ENCODE results near the gene ZNF80. TPM values are rescaled to one million over a fixed set of nuclear protein-coding genes. Genes with fewer than 3 reads are reported as not detected.

Gene ZNF80
- total RNA-seq, 1 donor from 2014 or later = not detected

DNA sequence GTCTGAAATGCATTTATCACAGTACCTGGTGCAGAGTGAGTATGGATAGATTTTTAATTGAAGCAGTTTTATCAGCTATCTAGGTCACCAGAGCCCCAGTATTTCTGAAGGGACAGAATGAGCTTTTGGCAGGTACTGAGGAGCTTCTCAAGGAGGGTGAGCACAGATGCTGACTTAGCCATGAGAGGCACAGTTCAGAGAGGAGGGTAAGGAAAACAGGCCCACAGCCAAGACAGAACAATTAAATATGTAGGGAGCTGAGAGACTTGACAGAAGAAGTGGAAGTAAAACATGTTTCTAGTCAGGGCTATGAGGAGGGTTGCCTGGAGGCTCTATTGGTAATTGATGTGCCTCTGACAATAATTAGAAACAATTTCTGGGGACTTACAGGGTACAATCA, 20.1 kb downstream of the ZNF80 start:
- Mint-ChIP-seq H3K27ac (ENCODE audit: unreplicated experiment) (no peak overlapping the region), H3K9me3 (ENCODE audit: unreplicated experiment) (no peaks in the 10 kb centered on the region), H3K36me3 (ENCODE audit: low read depth, unreplicated experiment) (no peaks in the 10 kb centered on the region), H3K4me3 (ENCODE audit: unreplicated experiment) (no peak overlapping the region), H3K4me1 (ENCODE audit: unreplicated experiment) (peaks cover 13% of the 10 kb centered on the region), H3K27me3 (ENCODE audit: unreplicated experiment) (peaks cover 2% of the 10 kb centered on the region)
- TF ChIP-seq CTCF (IDR thresholded peaks at IDR 0.05; ENCODE audit: unreplicated experiment) = no peak
- no peak for DNase-seq (ENCODE audit: low spot score)

GRCh38 chr3:114216186-114216970, 21.0 kb downstream of the ZNF80 start:
- Mint-ChIP-seq H3K27me3 (ENCODE audit: unreplicated experiment) (peaks cover 2% of the 10 kb centered on the region), H3K36me3 (ENCODE audit: low read depth, unreplicated experiment) (no peaks in the 10 kb centered on the region), H3K4me1 (ENCODE audit: unreplicated experiment) (peaks cover 13% of the 10 kb centered on the region), H3K4me3 (ENCODE audit: unreplicated experiment) (no peak overlapping the region), H3K27ac (ENCODE audit: unreplicated experiment) (no peak overlapping the region), H3K9me3 (ENCODE audit: unreplicated experiment) (no peaks in the 10 kb centered on the region)
- no peak for DNase-seq (ENCODE audit: low spot score)
- no peak for TF ChIP-seq CTCF (IDR thresholded peaks at IDR 0.05; ENCODE audit: unreplicated experiment)

GRCh38 chr3:114214542-114215341, 22.6 kb downstream of the ZNF80 start:
- no peak for DNase-seq (ENCODE audit: low spot score)
- Mint-ChIP-seq H3K9me3 (ENCODE audit: unreplicated experiment) (no peaks in the 10 kb centered on the region), H3K4me3 (ENCODE audit: unreplicated experiment) (no peak overlapping the region), H3K27me3 (ENCODE audit: unreplicated experiment) (peaks cover 2% of the 10 kb centered on the region), H3K36me3 (ENCODE audit: low read depth, unreplicated experiment) (no peaks in the 10 kb centered on the region), H3K27ac (ENCODE audit: unreplicated experiment) (no peak overlapping the region), H3K4me1 (ENCODE audit: unreplicated experiment) (peaks cover 10% of the 10 kb centered on the region)
- no peak for TF ChIP-seq CTCF (IDR thresholded peaks at IDR 0.05; ENCODE audit: unreplicated experiment)

GRCh38 chr3:114213627-114214541, 23.5 kb downstream of the ZNF80 start:
- H3K4me1 Mint-ChIP-seq (ENCODE audit: unreplicated experiment) = peaks cover 10% of the 10 kb centered on the region
- no peak overlapping the region for H3K27ac Mint-ChIP-seq (ENCODE audit: unreplicated experiment)
- peaks cover 2% of the 10 kb centered on the region for H3K27me3 Mint-ChIP-seq (ENCODE audit: unreplicated experiment)
- no peaks in the 10 kb centered on the region for H3K36me3 Mint-ChIP-seq (ENCODE audit: low read depth, unreplicated experiment)
- DNase-seq (ENCODE audit: low spot score) = no peak
- no peak overlapping the region for H3K4me3 Mint-ChIP-seq (ENCODE audit: unreplicated experiment)
- no peak for TF ChIP-seq CTCF (IDR thresholded peaks at IDR 0.05; ENCODE audit: unreplicated experiment)
- H3K9me3 Mint-ChIP-seq (ENCODE audit: unreplicated experiment) = no peaks in the 10 kb centered on the region

All from endothelial cell (in vitro differentiated cells).